ENCODE measurements around the gene BCL7C. TPM values are rescaled to one million over a fixed set of nuclear protein-coding genes. Genes with fewer than 3 reads are reported as not detected.
A peak's percentile ranks its signal among the peaks of the same experiment; 100 is the strongest.

Gene BCL7C
- total and polyA plus RNA-seq, 2 of the 13 experiments (the other 11 are each of a cell fraction or from before 2014, with no cell fraction given): 17.7 to 33.8 TPM

GRCh38 chr16:30922420-30922959, 28.6 kb upstream of the BCL7C start (continued):
- TF ChIP-seq ZUFSP (CRISPR knock-in tag; IDR thresholded peaks at IDR 0.05; ENCODE audit: borderline replicate concordance) (no peak), ZNF337 (CRISPR knock-in tag; IDR thresholded peaks at IDR 0.05; ENCODE audit: borderline replicate concordance, low read depth) (no peak), RELA (CRISPR knock-in tag; IDR thresholded peaks at IDR 0.05) (no peak), FOSL1 (CRISPR knock-in tag; IDR thresholded peaks at IDR 0.05; ENCODE audit: borderline replicate concordance) (no peak), KDM5B (CRISPR knock-in tag; IDR thresholded peaks at IDR 0.05; ENCODE audit: borderline replicate concordance) (no peak), NCOA1 (CRISPR knock-in tag; IDR thresholded peaks at IDR 0.05) (0 out of 2 replicates have a peak, but pooled peaks have one; percentile 2), HIC2 (CRISPR knock-in tag; IDR thresholded peaks at IDR 0.05; ENCODE audit: low read depth) (peak; percentile 45; the same call in 1 of the 2 replicates), ZNF670 (CRISPR knock-in tag; IDR thresholded peaks at IDR 0.05; ENCODE audit: borderline replicate concordance) (peak; percentile 90; the same call in 1 of the 2 replicates), BATF2 (CRISPR knock-in tag; IDR thresholded peaks at IDR 0.05) (no peak; the same call in 1 of the 2 replicates), ZBTB37 (CRISPR knock-in tag; IDR thresholded peaks at IDR 0.05) (no peak), TEAD3 (CRISPR knock-in tag; optimal IDR thresholded peaks at IDR 0.05; ENCODE audit: borderline replicate concordance) (peak; percentile 76), RBAK (CRISPR knock-in tag; IDR thresholded peaks at IDR 0.05) (no peak), NBN (conservative IDR thresholded peaks at IDR 0.05) (no peak), KAT7 (CRISPR knock-in tag; IDR thresholded peaks at IDR 0.05; ENCODE audit: borderline replicate concordance) (0 out of 2 replicates have a peak, but pooled peaks have one; percentile 66), ZNF746 (CRISPR knock-in tag; IDR thresholded peaks at IDR 0.05) (peak; percentile 62; the same call in 1 of the 2 replicates), ZNF609 (CRISPR knock-in tag; IDR thresholded peaks at IDR 0.05; ENCODE audit: borderline replicate concordance) (no peak), CBX1 (IDR thresholded peaks at IDR 0.05; ENCODE audit: low read depth) (no peak), SNAI1 (CRISPR knock-in tag; IDR thresholded peaks at IDR 0.05; ENCODE audit: borderline replicate concordance) (0 out of 2 replicates have a peak, but pooled peaks have one; percentile 40), HHEX (CRISPR knock-in tag; IDR thresholded peaks at IDR 0.05) (no peak), SNRNP70 (IDR thresholded peaks at IDR 0.05; ENCODE audit: low read depth, low read length) (no peak)

All from HepG2 (cell line).